ENCODE data around the gene CYBC1.

GRCh38 chr17:82450357-82451106 lies at the start of gene CYBC1:
- TF ChIP-seq FOXM1 (IDR thresholded peaks at IDR 0.05; ENCODE audit: borderline replicate concordance) (no peak), HDGF (IDR thresholded peaks at IDR 0.05; ENCODE audit: borderline replicate concordance) (no peak), SP1 (IDR thresholded peaks at IDR 0.05) (no peak), BHLHE40 (IDR thresholded peaks at IDR 0.05; ENCODE audit: borderline replicate concordance) (no peak), FOXK2 (IDR thresholded peaks at IDR 0.05) (no peak), SUZ12 (IDR thresholded peaks at IDR 0.05) (no peak), FOXA1 (IDR thresholded peaks at IDR 0.05) (no peak), ARNT (IDR thresholded peaks at IDR 0.05) (no peak), ZNF384 (IDR thresholded peaks at IDR 0.05) (no peak), L3MBTL2 (conservative IDR thresholded peaks at IDR 0.05) (no peak)

All from HEK293T (cell line).